Measurements from ENCODE around the gene C17orf114.
A peak's percentile ranks its signal among the peaks of the same experiment; 100 is the strongest.

Gene C17orf114

GRCh38 chr17:4789951-4790704, 12.0 kb downstream of the C17orf114 start:
- TF ChIP-seq CTCF (conservative IDR thresholded peaks at IDR 0.05; ENCODE audit: low read depth), result peak; percentile 86
- peak; percentile 94 for DNase-seq (ENCODE audit: low spot score)
- CTCF ChIA-PET, result interaction anchor here (0.6 to 2.2 kb wide), 34 partner anchors 11 to 605 kb away, joined by 3 to 19 read pairs (median 4); partner anchors contain the start of genes ARRB2, C17orf107, CHRNE and MED11
- peak overlapping the region; percentile 100 for H3K27ac ChIP-seq
- POLR2A ChIA-PET (ENCODE audit: low non-redundant PET), result interaction anchor here (0.6 to 1.0 kb wide), 3 partner anchors 60 to 150 kb away, joined by 3 to 6 read pairs (median 3); partner anchors contain the start of genes RNF167 and SLC25A11

GRCh38 chr17:4789701-4789950, 12.5 kb downstream of the C17orf114 start:
- ChIA-PET POLR2A (ENCODE audit: low non-redundant PET) (no interaction called here), CTCF (interaction anchor here (0.6 to 2.2 kb wide), 26 partner anchors 11 to 604 kb away, joined by 3 to 19 read pairs (median 4); partner anchors contain the start of genes ARRB2, CHRNE, MED11 and PLD2)
- peak; percentile 25 for DNase-seq (ENCODE audit: low spot score)
- no peak for TF ChIP-seq CTCF (conservative IDR thresholded peaks at IDR 0.05; ENCODE audit: low read depth)
- peak overlapping the region; percentile 100 for H3K27ac ChIP-seq

GRCh38 chr17:4788807-4789700, 13.1 kb downstream of the C17orf114 start, which contains the start of gene GLTPD2:
TSS of gene GLTPD2 (plus strand) at chr17:4788964. CDS start at chr17:4789012, 48 bp downstream.
- DNase-seq (ENCODE audit: low spot score), result peak; percentile 32
- POLR2A ChIA-PET (ENCODE audit: low non-redundant PET), result interaction anchor here (0.5 kb wide), 1 partner anchor 23 kb away, joined by 3 read pairs; no protein-coding TSS in a partner anchor
- H3K27ac ChIP-seq, result peak within 1 kb of the TSS; percentile 100
- CTCF ChIA-PET, result interaction anchor here (0.5 to 2.2 kb wide), 27 partner anchors 10 to 604 kb away, joined by 3 to 19 read pairs (median 4); partner anchors contain the start of genes ARRB2, CHRNE, MED11 and PLD2
- no peak for TF ChIP-seq CTCF (conservative IDR thresholded peaks at IDR 0.05; ENCODE audit: low read depth)

- CTCF ChIA-PET, result interaction anchor here (0.5 to 1.1 kb wide), 6 partner anchors 32 to 572 kb away, joined by 3 to 5 read pairs (median 4); no protein-coding TSS in a partner anchor
- no peak for DNase-seq (ENCODE audit: low spot score)
- peak overlapping the region; percentile 100 for H3K27ac ChIP-seq
- POLR2A ChIA-PET (ENCODE audit: low non-redundant PET), result interaction anchor here (0.5 kb wide), 1 partner anchor 24 kb away, joined by 3 read pairs; no protein-coding TSS in a partner anchor
- TF ChIP-seq CTCF (conservative IDR thresholded peaks at IDR 0.05; ENCODE audit: low read depth), result no peak
Observed at GRCh38 chr17:4788159-4788806, 13.8 kb downstream of the C17orf114 start.

- TF ChIP-seq CTCF (conservative IDR thresholded peaks at IDR 0.05; ENCODE audit: low read depth), result no peak
- peak overlapping the region; percentile 28; the same call in 1 of the 2 replicates for H3K27ac ChIP-seq
- DNase-seq (ENCODE audit: low spot score), result no peak
- POLR2A ChIA-PET (ENCODE audit: low non-redundant PET), result no interaction called here
- CTCF ChIA-PET, result interaction anchor here (0.7 to 1.0 kb wide), 4 partner anchors 52 to 117 kb away, joined by 3 to 5 read pairs (median 4); partner anchors contain the start of genes CHRNE and MED11
Observed at GRCh38 chr17:4786516-4786915, 15.6 kb downstream of the C17orf114 start.
